ENCODE results near the gene RHBDF1.
"Not testable (repeated sequence)": the region's sequence is repeated elsewhere in the genome, so short reads cannot be mapped to it uniquely, and the experiment has no call there.

Gene RHBDF1

DNA sequence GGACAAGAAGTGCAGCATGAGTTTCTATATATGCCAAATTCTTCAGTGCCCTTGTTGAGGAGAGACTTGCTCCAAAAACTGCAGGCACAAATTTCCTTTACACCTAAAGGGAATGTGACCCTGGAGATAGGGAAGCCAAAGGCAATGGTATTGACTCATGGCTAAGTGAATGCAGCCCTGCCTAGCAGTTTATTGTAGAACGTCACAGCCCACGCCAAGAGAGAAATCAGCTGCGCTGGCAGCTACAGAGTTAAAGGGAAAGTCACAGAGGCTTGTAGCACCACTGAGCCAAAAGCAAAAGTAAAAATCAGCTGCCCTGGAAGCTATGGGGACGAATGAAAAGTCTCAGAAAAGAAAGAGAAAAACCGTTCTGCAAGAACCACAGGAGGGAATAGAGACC, 29.1 kb downstream of the RHBDF1 start:
- no peak overlapping the region for H3K27ac ChIP-seq
- no peak for TF ChIP-seq ZFX (IDR thresholded peaks at IDR 0.05)
- TF ChIP-seq, protein P1, sequence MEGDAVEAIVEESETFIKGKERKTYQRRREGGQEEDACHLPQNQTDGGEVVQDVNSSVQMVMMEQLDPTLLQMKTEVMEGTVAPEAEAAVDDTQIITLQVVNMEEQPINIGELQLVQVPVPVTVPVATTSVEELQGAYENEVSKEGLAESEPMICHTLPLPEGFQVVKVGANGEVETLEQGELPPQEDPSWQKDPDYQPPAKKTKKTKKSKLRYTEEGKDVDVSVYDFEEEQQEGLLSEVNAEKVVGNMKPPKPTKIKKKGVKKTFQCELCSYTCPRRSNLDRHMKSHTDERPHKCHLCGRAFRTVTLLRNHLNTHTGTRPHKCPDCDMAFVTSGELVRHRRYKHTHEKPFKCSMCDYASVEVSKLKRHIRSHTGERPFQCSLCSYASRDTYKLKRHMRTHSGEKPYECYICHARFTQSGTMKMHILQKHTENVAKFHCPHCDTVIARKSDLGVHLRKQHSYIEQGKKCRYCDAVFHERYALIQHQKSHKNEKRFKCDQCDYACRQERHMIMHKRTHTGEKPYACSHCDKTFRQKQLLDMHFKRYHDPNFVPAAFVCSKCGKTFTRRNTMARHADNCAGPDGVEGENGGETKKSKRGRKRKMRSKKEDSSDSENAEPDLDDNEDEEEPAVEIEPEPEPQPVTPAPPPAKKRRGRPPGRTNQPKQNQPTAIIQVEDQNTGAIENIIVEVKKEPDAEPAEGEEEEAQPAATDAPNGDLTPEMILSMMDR (conservative IDR thresholded peaks at IDR 0.05), result no peak

DNA sequence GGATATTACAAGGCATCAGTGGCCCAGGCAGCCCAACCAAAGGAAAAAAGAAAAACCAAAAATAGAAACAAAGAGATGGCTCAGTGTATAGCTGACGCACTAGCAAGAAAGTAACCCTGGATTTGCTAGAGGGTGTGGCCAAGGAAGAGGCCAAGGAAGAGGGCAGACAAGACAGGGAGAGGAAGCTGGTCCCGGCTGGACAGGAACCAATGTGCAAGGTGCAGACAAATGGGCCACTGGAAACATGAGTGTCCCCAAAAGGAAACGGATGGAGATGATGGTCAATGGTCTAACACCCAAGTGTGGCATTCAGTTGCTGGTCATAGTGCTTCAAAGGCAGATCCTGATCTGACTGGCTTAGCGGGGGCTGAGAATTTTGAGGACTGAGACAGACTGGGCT, 29.7 kb downstream of the RHBDF1 start:
- no peak for TF ChIP-seq ZFX (IDR thresholded peaks at IDR 0.05)
- H3K27ac ChIP-seq, result no peak overlapping the region

DNA sequence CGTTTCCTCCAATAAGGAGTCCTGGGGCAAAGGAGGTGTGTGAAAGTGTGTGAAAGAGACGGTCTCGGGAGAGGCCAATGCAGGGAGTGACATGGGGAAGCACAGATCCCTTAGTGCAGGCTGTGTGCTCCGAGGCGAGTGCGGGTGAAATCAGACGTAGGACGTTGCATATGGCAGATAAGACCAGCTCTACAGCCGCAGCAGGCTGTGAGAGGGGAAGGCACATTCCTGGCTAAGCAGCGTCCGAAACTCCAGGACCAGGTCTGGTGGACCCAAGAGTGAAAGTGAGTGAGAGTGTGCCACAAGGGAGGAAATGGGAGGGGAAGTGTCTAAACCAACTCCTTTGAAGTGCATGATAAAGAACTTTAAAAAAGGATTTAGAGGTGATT, 30.4 kb downstream of the RHBDF1 start:
- H3K27ac ChIP-seq, result no peak overlapping the region
- TF ChIP-seq, protein P1 (conservative IDR thresholded peaks at IDR 0.05), result no peak
- TF ChIP-seq ZFX (IDR thresholded peaks at IDR 0.05), result no peak

DNA sequence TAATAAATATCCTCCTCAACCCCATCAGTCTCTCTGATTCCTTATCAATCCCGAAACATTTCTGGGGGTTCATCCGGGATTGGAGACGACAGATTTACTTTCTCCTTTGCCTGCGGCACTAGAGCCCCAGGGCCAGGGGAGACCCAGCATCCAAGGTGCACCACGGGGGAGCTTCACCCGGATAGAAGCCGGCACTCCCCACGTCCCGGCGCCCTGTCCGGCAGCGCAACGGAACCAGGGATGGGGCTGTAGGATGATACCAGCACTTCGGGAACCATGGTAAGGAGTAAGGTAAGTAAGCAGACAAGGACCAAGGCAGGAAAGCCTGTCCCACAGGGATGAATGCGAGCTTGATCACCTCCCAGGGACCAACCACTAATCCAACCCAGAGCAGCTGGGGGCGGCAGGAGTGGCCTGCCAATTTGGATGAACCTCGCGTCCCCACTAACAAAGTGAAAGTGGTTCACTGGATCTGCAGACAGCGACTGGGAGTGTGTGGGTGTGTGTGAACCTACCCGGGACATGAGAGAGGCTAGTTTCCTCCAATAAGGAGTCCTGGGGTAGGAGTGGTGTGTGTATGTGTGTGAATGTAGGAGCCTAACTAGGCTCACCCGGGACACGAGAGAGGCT, 30.9 kb downstream of the RHBDF1 start:
- no peak for TF ChIP-seq ZFX (IDR thresholded peaks at IDR 0.05)
- TF ChIP-seq, protein P1 (conservative IDR thresholded peaks at IDR 0.05), result no peak
- H3K27ac ChIP-seq, result no peak overlapping the region

DNA sequence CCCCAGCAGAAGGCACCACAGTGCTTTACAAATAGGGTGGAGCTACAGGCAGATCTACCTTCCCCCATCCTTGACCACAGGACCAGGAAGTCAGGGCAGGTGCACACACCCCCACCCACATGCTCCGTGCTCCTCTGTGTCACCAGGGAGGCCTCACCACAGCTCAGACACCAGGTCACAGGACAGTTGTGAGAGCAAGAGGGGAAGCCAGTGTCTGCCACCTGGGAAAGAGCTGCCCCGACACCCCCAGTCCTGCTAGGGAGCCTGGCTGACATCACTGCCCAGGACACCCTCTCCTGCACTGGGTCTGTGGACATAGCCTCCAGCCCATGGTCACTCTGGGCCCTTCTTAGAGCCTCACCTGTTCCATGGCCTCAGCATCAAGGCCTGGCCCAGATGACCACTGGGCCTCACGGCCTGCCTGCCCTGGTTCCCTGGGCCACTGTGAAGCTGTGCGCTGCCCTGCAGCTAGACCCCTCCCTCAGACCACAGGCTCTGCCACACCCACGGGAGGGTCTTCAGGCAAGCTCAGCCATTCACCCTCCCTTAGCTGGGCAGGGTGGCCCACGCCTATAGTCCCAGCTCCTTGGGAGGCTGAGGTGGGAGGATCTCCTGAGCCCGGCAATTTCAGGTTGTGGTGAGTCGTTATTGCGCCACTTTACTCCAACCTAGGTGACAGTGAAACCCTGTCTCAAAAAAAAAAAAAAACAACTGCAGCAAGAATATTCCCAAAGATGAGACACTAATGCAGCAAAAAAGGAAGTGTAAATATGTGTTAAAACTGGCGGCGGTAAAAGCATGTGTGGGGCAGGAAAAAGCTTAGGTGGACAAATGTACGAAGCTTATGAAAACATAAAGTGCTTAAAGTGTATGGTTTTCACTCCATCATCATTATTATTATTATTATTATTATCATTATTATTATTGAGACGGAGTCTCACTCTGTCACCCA, 33.2 kb downstream of the RHBDF1 start:
- H3K27ac ChIP-seq, result peak overlapping the region; percentile 15; the same call in 1 of the 2 replicates
- TF ChIP-seq, protein P1 (conservative IDR thresholded peaks at IDR 0.05), result no peak
- no peak for TF ChIP-seq ZFX (IDR thresholded peaks at IDR 0.05)

DNA sequence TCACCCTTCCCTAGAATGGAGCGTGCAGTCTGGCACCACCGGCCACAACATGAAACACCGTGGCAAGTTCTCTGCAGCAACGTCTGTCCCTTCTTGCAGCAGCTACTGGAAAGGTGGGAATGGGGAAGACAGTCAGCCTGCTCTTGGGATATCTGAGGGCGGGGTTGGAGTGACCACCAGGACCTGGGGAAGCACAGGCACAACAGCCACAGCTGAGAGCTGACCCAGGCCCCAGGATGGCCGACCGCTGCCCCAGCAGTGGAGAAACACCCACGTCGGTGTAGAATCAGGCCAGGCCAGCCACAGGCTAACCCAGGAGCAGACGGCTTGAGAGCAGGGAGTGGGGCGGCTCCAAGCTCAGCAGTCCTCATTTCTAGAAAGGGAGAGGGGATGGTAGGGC, 34.2 kb downstream of the RHBDF1 start:
- H3K27ac ChIP-seq, result not testable (repeated sequence)

DNA sequence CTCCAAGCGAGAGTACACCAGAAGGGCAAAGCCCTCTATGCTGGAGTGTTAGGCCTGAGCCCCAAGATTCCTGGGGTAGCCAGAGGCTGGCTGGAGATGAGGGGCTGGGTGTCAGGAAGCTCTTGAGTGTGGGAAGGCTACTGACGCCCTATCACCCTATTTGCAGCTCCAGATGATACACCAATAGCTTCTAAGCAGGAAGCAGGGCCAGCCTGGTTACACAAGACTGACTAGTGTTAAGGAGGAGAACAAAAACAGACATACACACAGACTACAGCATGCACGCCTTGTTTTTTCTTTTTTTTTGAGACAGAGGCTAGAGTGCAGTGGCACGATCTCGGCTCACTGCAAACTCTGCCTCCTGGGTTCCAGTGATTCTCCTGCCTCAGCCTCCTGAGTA, 34.9 kb downstream of the RHBDF1 start:
- no peak overlapping the region for H3K27ac ChIP-seq
- no peak for TF ChIP-seq ZFX (IDR thresholded peaks at IDR 0.05)
- TF ChIP-seq, protein P1 (conservative IDR thresholded peaks at IDR 0.05), result no peak

DNA sequence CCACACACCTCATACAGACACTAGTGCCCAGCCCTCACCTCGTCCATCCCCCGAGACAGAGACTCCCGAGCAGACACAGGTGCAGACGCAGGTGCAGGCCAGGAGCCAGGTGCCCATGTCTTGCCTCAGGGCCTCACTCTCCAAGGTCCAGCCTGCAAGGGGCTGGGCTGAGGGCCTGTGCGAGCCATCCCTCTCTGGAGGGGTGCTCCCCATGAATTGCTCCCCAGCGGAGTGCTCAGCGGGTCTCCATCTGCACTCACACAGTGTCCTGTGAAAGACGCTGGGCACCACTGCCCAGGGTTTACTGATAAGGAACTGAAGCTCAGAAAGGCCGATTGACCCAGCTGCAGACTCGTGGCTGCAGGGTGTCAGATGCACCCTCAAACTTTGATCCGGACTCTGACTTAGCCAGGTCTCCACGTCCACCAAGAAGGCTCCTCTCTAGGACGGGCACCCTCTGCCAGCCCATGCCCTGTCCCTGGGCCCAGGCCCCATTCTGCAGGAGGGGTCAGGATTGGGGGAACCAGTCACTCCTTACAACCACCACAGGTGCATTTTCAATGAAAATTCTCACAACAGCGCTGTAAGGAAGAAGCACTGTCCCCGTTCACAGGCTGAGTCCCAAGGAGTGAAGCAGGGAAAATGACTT, 36.0 kb downstream of the RHBDF1 start:
- TF ChIP-seq ZFX (IDR thresholded peaks at IDR 0.05), result no peak
- TF ChIP-seq, protein P1 (conservative IDR thresholded peaks at IDR 0.05), result no peak
- H3K27ac ChIP-seq, result no peak overlapping the region
